HFF-Myc (cell line): Measurements from ENCODE around the gene NAP1L4.

Experiments used
- DNase-seq: peaks from one replicate; pipeline ENCODE4 v3.0.0-alpha.2; 2011; ENCODE audit warnings: low read depth; ENCODE audit errors: extremely low read depth
- H3K4me3 ChIP-seq: replicated peaks from 2 replicates; pipeline ENCODE4 v1.5.1; 2011; ENCODE audit warnings: low read depth, mild to moderate bottlenecking, control low read depth, low read length
- TF ChIP-seq, protein P1 (sequence below): IDR thresholded peaks from 2 replicates; pipeline ENCODE4 v1.5.1; 2012; ENCODE audit warnings: mild to moderate bottlenecking, low read depth, low read length, control low read depth; ENCODE audit errors: missing control alignments

The NAP1L4 gene

DNA sequence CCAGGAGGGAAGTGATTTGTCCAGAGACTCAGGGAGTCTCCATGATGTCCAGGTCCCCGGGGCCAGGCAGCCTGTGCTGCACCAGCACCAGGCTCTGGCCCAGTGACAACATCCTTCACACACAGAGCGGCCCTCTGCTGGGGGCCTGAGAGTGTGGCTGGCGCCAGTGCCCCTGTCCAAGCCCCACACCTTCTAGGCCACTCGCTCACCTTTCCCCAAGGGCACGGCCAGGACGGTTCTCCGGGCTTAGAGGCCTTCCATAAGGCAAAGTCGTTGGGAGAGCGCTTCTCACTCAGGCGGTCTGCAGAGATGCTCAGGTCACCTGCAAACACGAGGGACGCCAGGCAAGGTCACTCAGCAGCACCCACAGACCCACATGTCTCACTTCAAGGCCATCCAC lies 27.9 kb upstream of the NAP1L4 start:
- TF ChIP-seq, protein P1, sequence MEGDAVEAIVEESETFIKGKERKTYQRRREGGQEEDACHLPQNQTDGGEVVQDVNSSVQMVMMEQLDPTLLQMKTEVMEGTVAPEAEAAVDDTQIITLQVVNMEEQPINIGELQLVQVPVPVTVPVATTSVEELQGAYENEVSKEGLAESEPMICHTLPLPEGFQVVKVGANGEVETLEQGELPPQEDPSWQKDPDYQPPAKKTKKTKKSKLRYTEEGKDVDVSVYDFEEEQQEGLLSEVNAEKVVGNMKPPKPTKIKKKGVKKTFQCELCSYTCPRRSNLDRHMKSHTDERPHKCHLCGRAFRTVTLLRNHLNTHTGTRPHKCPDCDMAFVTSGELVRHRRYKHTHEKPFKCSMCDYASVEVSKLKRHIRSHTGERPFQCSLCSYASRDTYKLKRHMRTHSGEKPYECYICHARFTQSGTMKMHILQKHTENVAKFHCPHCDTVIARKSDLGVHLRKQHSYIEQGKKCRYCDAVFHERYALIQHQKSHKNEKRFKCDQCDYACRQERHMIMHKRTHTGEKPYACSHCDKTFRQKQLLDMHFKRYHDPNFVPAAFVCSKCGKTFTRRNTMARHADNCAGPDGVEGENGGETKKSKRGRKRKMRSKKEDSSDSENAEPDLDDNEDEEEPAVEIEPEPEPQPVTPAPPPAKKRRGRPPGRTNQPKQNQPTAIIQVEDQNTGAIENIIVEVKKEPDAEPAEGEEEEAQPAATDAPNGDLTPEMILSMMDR, result no peak
- no peak for DNase-seq
- no peak overlapping the region for H3K4me3 ChIP-seq

DNA sequence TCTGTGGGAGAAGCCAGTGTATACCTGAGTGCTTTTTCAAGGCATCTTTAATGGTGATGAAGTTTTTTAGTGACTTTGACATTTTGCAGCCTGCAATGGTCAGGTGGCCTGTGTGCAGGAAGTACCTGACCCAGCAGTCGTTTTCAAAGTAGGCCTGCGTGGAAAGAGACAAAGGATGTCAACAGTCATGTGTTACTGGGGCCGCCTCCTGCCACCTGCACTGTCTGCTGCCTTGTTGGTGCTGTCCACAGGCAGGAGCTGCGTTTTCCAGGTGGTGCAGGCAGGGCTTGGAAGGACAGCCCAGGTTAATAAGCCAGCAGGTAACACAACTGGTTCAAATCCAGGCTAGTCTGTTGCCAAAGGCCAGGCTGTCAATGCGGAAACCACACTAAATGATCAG lies 26.5 kb upstream of the NAP1L4 start:
- DNase-seq, result no peak
- TF ChIP-seq, protein P1, result no peak
- no peak overlapping the region for H3K4me3 ChIP-seq

DNA sequence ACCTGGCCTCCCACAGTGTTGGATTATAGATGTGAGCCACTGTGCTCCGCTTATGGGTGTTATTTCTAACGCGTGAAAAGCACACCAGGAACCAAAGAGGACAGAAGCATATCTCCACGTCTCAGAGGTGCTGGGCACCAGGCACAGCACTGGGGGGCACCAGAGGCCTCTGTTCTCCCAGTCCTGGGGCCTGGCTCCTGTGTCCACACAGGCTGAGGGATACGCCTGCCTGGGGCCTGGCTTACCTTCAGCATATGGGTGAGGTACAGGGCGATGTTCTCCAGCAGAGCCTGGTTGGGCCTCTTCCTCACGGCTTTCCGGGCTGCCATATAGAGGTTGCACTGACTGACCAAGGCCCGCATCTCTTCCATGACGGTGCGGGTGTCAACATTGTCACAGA lies 24.7 kb upstream of the NAP1L4 start:
- TF ChIP-seq, protein P1, result no peak
- no peak for DNase-seq
- H3K4me3 ChIP-seq, result no peak overlapping the region

DNA sequence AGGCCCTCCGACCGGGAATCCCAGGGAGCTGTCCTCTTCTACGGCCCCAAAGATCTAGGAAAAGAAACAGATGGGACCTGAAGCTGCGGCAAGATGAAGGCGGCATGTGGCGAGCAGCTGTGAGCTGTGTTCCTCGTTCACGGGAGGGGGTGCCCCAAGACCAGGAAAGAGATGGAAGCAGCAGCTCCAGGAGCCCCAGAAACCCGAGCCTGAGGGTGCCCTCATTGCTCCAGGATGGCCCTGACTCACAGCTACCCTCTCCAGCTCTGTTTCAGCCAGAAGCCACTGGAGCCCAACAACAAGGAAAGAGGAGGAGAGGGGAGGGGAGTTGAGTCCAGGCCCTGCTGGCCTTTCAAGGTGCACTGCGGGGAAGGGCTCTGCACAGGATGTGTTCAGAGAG lies 23.7 kb upstream of the NAP1L4 start:
- TF ChIP-seq, protein P1, result no peak

DNA sequence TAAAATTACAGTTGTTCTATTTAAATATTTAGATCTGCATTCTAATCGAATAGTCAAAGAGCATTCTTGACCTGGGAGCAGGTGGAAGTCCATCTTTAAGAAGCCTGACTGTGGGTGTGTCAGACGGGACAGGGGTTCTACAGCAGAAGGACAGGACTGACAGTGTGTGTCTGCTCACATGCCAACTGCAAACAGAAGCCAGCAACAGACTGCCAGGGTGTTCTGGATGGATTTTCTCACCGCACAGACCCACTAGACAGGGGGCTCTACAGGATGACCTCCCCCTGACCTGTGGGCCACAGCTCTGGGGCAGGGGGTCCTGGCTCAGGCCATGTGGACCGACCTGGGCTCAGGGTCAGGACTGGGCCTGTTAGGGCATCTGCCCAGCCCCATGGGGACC lies 22.8 kb upstream of the NAP1L4 start:
- TF ChIP-seq, protein P1, result no peak
- H3K4me3 ChIP-seq, result no peak overlapping the region
- no peak for DNase-seq

More for the DNA sequence above, 23.7 kb upstream of the NAP1L4 start:
- no peak overlapping the region for H3K4me3 ChIP-seq
- no peak for DNase-seq

DNA sequence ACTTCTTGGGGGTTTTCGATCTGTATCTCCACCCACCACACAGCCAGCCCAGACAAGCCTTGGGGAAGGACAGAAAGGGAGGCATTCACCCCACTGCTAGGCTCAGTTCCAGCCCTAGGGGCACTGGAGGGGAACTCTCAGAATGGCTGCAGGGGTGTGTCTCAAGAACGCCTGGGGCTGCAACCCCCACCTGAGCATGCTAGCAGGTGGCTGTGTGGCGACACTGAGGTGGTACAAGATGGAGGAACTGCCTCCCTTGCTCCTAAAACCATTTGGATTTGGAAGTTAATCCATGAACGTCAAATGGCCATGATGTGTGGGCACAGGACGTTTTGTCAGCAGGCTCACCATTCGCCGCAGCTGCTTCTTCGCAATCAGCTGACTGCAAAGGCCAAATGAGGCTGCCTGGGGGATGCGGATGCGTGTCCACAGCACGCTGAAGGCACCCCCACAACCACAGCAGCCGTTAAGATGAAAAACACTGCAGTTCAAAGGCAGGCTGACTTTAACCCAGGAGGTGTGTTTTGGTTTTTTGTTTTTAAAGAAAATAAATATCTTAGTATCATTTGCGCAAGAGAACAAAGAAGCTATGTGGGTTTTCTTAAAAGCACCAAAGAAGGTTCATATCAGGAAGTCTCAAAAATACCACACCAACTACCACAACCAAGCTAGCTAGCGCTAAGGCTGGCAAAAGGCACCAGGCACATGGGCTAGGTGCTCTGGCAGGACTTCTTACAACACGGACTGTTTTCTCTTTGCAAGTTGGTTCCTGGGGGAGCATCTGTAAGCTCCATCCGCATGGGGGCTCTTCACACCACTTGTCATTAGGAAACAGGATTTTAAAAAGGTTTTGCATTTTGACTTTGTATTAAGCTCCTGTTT lies 22.2 kb upstream of the NAP1L4 start:
- TF ChIP-seq, protein P1, result no peak
- H3K4me3 ChIP-seq, result no peak overlapping the region
- DNase-seq, result no peak
